HL-60 (cell line): Measurements from ENCODE around the gene BUB1.
"Not testable (repeated sequence)": the region's sequence is repeated elsewhere in the genome, so short reads cannot be mapped to it uniquely, and the experiment has no call there.

Experiments used
- CTCF ChIP-seq: IDR thresholded peaks from one replicate; pipeline ENCODE4 v1.5.1; 2011; ENCODE audit warnings: low read length, control low read depth, inconsistent platforms; ENCODE audit not compliant: insufficient read depth
- GABPA ChIP-seq: IDR thresholded peaks from 2 replicates; pipeline ENCODE4 v1.6.1; 2012; ENCODE audit warnings: low read depth
- REST ChIP-seq: IDR thresholded peaks from 2 replicates; pipeline ENCODE4 v1.6.1; 2012; ENCODE audit warnings: low read depth; ENCODE audit not compliant: insufficient replicate concordance
- SPI1 ChIP-seq: IDR thresholded peaks from 2 replicates; pipeline ENCODE4 v1.6.1; 2012; ENCODE audit warnings: low read depth, mild to moderate bottlenecking, borderline replicate concordance

- TF ChIP-seq CTCF, GABPA, SPI1, REST: not testable (repeated sequence)
These were observed 88.1 kb downstream of the BUB1 start for GRCh38 chr2:110589677-110590330.
